ENCODE measurements around the gene COA7.
"Not testable (repeated sequence)": the region's sequence is repeated elsewhere in the genome, so short reads cannot be mapped to it uniquely, and the experiment has no call there.

Gene COA7

GRCh38 chr1:52702886-52703787 is 5.0 kb upstream of the COA7 start:
- DNase-seq = peak; percentile 30

- DNase-seq = no peak
Observed at GRCh38 chr1:52695627-52696026, 2.5 kb downstream of the COA7 start.

GRCh38 chr1:52693843-52694242 is 4.3 kb downstream of the COA7 start:
- no peak for DNase-seq

GRCh38 chr1:52693351-52693750 is 4.8 kb downstream of the COA7 start:
- not testable (repeated sequence) for DNase-seq

GRCh38 chr1:52692697-52693096 is 5.5 kb downstream of the COA7 start:
- DNase-seq = no peak

GRCh38 chr1:52691821-52692220 is 6.3 kb downstream of the COA7 start:
- peak; percentile 19 for DNase-seq

- DNase-seq = no peak
Observed at GRCh38 chr1:52686830-52687229, 11.3 kb downstream of the COA7 start.

- peak; percentile 60 for DNase-seq
Observed at GRCh38 chr1:52686261-52686751, 11.8 kb downstream of the COA7 start.

- DNase-seq = no peak
Observed at GRCh38 chr1:52684545-52684944, 13.6 kb downstream of the COA7 start.

- DNase-seq = no peak
Observed at GRCh38 chr1:52683367-52683940, 14.7 kb downstream of the COA7 start.

- no peak for DNase-seq
Observed at GRCh38 chr1:52681136-52681535, 17.0 kb downstream of the COA7 start.

- no peak for DNase-seq
Observed at GRCh38 chr1:52680353-52680752, 17.8 kb downstream of the COA7 start.

GRCh38 chr1:52679498-52679897 is 18.6 kb downstream of the COA7 start:
- DNase-seq = no peak

GRCh38 chr1:52679048-52679447 is 19.1 kb downstream of the COA7 start:
- no peak for DNase-seq

GRCh38 chr1:52677076-52677806 is 20.9 kb downstream of the COA7 start:
- DNase-seq = no peak

- no peak for DNase-seq
Observed at GRCh38 chr1:52676249-52676903, 21.8 kb downstream of the COA7 start.

GRCh38 chr1:52674497-52675384 is 23.4 kb downstream of the COA7 start:
- DNase-seq = no peak

GRCh38 chr1:52673513-52673912 is 24.6 kb downstream of the COA7 start:
- no peak for DNase-seq

GRCh38 chr1:52672946-52673345 is 25.2 kb downstream of the COA7 start:
- DNase-seq = no peak

- DNase-seq = no peak
Observed at GRCh38 chr1:52670604-52671003, 27.5 kb downstream of the COA7 start.

GRCh38 chr1:52669696-52670095 is 28.5 kb downstream of the COA7 start:
- peak; percentile 4 for DNase-seq

- peak; percentile 26 for DNase-seq
Observed at GRCh38 chr1:52668711-52669110, 29.4 kb downstream of the COA7 start.

Measured in HCEC 1CT (cell line).